ENCODE results near the gene ZNF512B.
A peak's percentile ranks its signal among the peaks of the same experiment; 100 is the strongest.
"Not testable (repeated sequence)": the region's sequence is repeated elsewhere in the genome, so short reads cannot be mapped to it uniquely, and the experiment has no call there.

The ZNF512B gene

GRCh38 chr20:63969838-63970713 lies at the start of gene ZNF512B:
TSS of gene ZNF512B (minus strand) at chr20:63969930. CDS start at chr20:63967950, 1,980 bp downstream.
- DNase-seq, result peak in 26 of 56 donors; percentile 17 to 63 (median 45)

GRCh38 chr20:64015635-64016034 lies 45.9 kb upstream of the ZNF512B start:
- no peak for DNase-seq

- not testable (repeated sequence) for DNase-seq
Measured at GRCh38 chr20:64012385-64013154, 42.8 kb upstream of the ZNF512B start.

- DNase-seq, result no peak
Measured at GRCh38 chr20:64011366-64011779, 41.6 kb upstream of the ZNF512B start.

GRCh38 chr20:64010711-64011237 lies 41.0 kb upstream of the ZNF512B start:
- DNase-seq, result no peak

GRCh38 chr20:64009811-64010387 lies 40.2 kb upstream of the ZNF512B start:
- DNase-seq, result no peak

- DNase-seq, result no peak
Measured at GRCh38 chr20:64006902-64007301, 37.2 kb upstream of the ZNF512B start.

GRCh38 chr20:64006490-64006889 lies 36.8 kb upstream of the ZNF512B start:
- peak in 12 of 56 donors; percentile 2 to 40 (median 20) for DNase-seq

GRCh38 chr20:64005394-64005793 lies 35.7 kb upstream of the ZNF512B start:
- no peak for DNase-seq

- no peak for DNase-seq
Measured at GRCh38 chr20:64003960-64004725, 34.4 kb upstream of the ZNF512B start.

- peak in 4 of 56 donors; percentile 1 to 22 (median 13) for DNase-seq
Measured at GRCh38 chr20:64001607-64002011, 31.9 kb upstream of the ZNF512B start.

GRCh38 chr20:64000906-64001305 lies 31.2 kb upstream of the ZNF512B start:
- no peak for DNase-seq

- DNase-seq, result no peak
Measured at GRCh38 chr20:63982937-63983336, 13.2 kb upstream of the ZNF512B start.

GRCh38 chr20:63980806-63981728 lies 11.3 kb upstream of the ZNF512B start, which contains the start of gene PRPF6:
TSS of gene PRPF6 (plus strand) at chr20:63981132. CDS start at chr20:63981246, 114 bp downstream.
- peak; percentile 46 to 96 (median 88) for DNase-seq

GRCh38 chr20:63980317-63980805 lies 10.6 kb upstream of the ZNF512B start:
- DNase-seq, result no peak

GRCh38 chr20:63979557-63980316 lies 10.0 kb upstream of the ZNF512B start, which contains the start of gene SAMD10:
TSS of gene SAMD10 (minus strand) at chr20:63979642. CDS start at chr20:63979467, 175 bp downstream.
- DNase-seq, result peak in 25 of 56 donors; percentile 8 to 64 (median 34)

- no peak for DNase-seq
Measured at GRCh38 chr20:63979229-63979556, 9.5 kb upstream of the ZNF512B start.

Data from amygdala (tissue), 56 donors.